ENCODE data around the gene KLHL26. TPM values are rescaled to one million over a fixed set of nuclear protein-coding genes. Genes with fewer than 3 reads are reported as not detected.

The KLHL26 gene
- total and polyA plus RNA-seq, 9 of the 15 experiments (the other 6 are each of a cell fraction or from before 2014, with no cell fraction given) = 0.13 to 13.3 (median 1.4) TPM

DNA sequence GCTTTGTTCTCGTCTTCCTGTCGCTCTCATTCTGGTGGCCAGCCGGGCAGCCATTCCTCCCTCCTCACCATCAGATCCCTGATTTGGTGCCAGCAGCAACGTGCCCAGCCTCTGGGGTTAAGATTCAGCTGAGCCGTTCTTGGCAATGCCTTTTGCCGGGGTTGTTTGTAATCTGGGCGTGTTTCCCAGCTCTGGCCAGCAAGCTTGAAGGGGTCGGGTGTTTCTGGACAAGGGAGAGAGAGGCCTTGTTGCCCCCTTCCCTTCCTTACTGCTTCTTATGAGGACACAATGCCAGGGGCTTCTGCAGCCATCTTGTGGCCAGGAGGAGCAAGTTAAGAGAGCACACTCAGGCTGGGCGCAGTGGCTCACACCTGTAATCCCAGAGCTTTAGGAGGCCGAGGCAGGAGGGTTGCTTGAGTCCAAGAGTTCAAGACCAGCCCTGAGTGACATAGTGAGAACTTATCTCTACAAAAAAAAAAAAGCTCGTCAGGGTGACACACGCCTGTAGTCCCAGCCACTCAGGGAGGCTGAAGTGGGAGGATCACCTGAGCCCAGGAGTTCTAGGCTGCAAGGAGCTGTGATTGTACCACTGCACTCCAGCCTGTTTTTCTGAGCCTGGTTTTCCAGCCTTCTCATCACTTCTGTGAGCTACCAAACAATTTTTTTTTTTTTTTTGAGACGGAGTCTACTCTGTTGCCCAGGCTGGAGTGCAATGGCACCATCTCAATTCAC, 35.9 kb downstream of the KLHL26 start:
- POLR2A ChIA-PET = interaction anchor here (0.7 to 1.0 kb wide), 2 partner anchors 15 to 198 kb away, joined by 3 read pairs; no protein-coding TSS in a partner anchor
- Histone ChIP-seq H3K9me1 (ENCODE audit: control insufficient read depth, insufficient read depth, low read length) (no peaks in the 10 kb centered on the region), H3K36me3 (ENCODE audit: control insufficient read depth, insufficient read depth, low read length) (peaks cover 16% of the 10 kb centered on the region; the same call in 1 of the 3 replicates), H3K9me3 (replicated peaks; ENCODE audit: control insufficient read depth, insufficient read depth, low read depth, low read length) (peaks cover 4% of the 10 kb centered on the region), H4K20me1 (replicated peaks; ENCODE audit: control insufficient read depth, insufficient read depth, low read length) (no peaks in the 10 kb centered on the region), H3K79me2 (ENCODE audit: control insufficient read depth, insufficient read depth, low read length) (no peaks in the 10 kb centered on the region), H3K4me2 (ENCODE audit: insufficient read depth, low read length) (no peak overlapping the region), H3K27me3 (ENCODE audit: control insufficient read depth in 2 of 2, insufficient read depth in 2 of 2, low read length in 2 of 2) (no peaks in the 10 kb centered on the region), H2AFZ (ENCODE audit: low read depth, low read length) (no peak overlapping the region), H3K9ac (ENCODE audit: insufficient read depth in 1 of 2, low read depth in 2 of 2, low read length in 2 of 2) (no peak overlapping the region), H3K4me1 (replicated peaks in 1 of 2; ENCODE audit: control insufficient read depth in 2 of 2, insufficient read depth in 2 of 2, low read length in 2 of 2) (peaks cover 1 to 21% of the 10 kb centered on the region in 2 experiments; a peak in 3 of 5 replicates), H3K27ac (ENCODE audit: extremely low read depth, low read depth, low read length) (no peak overlapping the region), H3K4me3 (no peak overlapping the region)
- WGBS (ENCODE audit: insufficient coverage, low coverage, missing lambda C conversion rate) = 23% methylated on average over 9 of the region's 13 CpGs
- ATAC-seq (peak; percentile 77), DNase-seq (ENCODE audit: extremely low read depth in 1 of 4, low spot score in 3 of 4) (peak in 1 of 4 experiments; percentile 29), FAIRE-seq (peak; percentile 59)
- CTCF ChIA-PET (ENCODE audit: low intra/inter-chr PET ratio) = interaction anchor here (0.6 kb wide), 1 partner anchor 424 kb away, joined by 3 read pairs; no protein-coding TSS in a partner anchor
- intact Hi-C loops (cut with micrococcal nuclease) = no loop called here
- BruUV-seq (replicated peaks) = no TSS peak
- in situ Hi-C loops (cut with MboI) = no loop called here
- TF ChIP-seq RAD21 (CRISPR knock-in tag; conservative IDR thresholded peaks at IDR 0.05 in 1 of 2, IDR thresholded peaks at IDR 0.05 in 1 of 2) (peak in 1 of 2 experiments; percentile 53; a peak in 1 of 4 replicates), FOXP1 (CRISPR knock-in tag; IDR thresholded peaks at IDR 0.05) (no peak)
- TF ChIP-seq, protein P1, sequence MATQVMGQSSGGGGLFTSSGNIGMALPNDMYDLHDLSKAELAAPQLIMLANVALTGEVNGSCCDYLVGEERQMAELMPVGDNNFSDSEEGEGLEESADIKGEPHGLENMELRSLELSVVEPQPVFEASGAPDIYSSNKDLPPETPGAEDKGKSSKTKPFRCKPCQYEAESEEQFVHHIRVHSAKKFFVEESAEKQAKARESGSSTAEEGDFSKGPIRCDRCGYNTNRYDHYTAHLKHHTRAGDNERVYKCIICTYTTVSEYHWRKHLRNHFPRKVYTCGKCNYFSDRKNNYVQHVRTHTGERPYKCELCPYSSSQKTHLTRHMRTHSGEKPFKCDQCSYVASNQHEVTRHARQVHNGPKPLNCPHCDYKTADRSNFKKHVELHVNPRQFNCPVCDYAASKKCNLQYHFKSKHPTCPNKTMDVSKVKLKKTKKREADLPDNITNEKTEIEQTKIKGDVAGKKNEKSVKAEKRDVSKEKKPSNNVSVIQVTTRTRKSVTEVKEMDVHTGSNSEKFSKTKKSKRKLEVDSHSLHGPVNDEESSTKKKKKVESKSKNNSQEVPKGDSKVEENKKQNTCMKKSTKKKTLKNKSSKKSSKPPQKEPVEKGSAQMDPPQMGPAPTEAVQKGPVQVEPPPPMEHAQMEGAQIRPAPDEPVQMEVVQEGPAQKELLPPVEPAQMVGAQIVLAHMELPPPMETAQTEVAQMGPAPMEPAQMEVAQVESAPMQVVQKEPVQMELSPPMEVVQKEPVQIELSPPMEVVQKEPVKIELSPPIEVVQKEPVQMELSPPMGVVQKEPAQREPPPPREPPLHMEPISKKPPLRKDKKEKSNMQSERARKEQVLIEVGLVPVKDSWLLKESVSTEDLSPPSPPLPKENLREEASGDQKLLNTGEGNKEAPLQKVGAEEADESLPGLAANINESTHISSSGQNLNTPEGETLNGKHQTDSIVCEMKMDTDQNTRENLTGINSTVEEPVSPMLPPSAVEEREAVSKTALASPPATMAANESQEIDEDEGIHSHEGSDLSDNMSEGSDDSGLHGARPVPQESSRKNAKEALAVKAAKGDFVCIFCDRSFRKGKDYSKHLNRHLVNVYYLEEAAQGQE (IDR thresholded peaks at IDR 0.05; ENCODE audit: borderline replicate concordance) = peak; percentile 36; the same call in 1 of the 2 replicates
- TF ChIP-seq, protein P1 (CRISPR knock-in tag; IDR thresholded peaks at IDR 0.05; ENCODE audit: low read depth) = no peak
- TF ChIP-seq, protein P2, sequence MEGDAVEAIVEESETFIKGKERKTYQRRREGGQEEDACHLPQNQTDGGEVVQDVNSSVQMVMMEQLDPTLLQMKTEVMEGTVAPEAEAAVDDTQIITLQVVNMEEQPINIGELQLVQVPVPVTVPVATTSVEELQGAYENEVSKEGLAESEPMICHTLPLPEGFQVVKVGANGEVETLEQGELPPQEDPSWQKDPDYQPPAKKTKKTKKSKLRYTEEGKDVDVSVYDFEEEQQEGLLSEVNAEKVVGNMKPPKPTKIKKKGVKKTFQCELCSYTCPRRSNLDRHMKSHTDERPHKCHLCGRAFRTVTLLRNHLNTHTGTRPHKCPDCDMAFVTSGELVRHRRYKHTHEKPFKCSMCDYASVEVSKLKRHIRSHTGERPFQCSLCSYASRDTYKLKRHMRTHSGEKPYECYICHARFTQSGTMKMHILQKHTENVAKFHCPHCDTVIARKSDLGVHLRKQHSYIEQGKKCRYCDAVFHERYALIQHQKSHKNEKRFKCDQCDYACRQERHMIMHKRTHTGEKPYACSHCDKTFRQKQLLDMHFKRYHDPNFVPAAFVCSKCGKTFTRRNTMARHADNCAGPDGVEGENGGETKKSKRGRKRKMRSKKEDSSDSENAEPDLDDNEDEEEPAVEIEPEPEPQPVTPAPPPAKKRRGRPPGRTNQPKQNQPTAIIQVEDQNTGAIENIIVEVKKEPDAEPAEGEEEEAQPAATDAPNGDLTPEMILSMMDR (IDR thresholded peaks at IDR 0.05 in 2 of 3, conservative IDR thresholded peaks at IDR 0.05 in 1 of 3; ENCODE audit: insufficient read depth in 2 of 3, low read depth in 1 of 3, low read length in 3 of 3) = peak; percentile 21 to 52 (median 46); a peak in 4 of 6 replicates
